ENCODE results near the gene ZC3H4.

ZC3H4 gene

GRCh38 chr19:47035127-47036096 is 78.2 kb downstream of the ZC3H4 start:
- Histone ChIP-seq H3K23ac (ENCODE audit: low read length) (no peak overlapping the region), H2AK5ac (ENCODE audit: low read length) (no peak overlapping the region), H3K18ac (ENCODE audit: low read length) (no peak overlapping the region), H2BK5ac (ENCODE audit: low read depth, low read length, poor library complexity) (no peak overlapping the region), H4K91ac (ENCODE audit: low read depth, low read length) (no peak overlapping the region), H3K27me3 (ENCODE audit: insufficient read depth, low read length) (no peaks in the 10 kb centered on the region), H4K12ac (ENCODE audit: low read depth, low read length) (no peak overlapping the region), H3K14ac (ENCODE audit: low read length) (no peak overlapping the region), H3K9me3 (ENCODE audit: insufficient read depth, low read depth, low read length) (no peaks in the 10 kb centered on the region), H3K4ac (ENCODE audit: low read depth, low read length) (no peak overlapping the region), H3K79me1 (ENCODE audit: low read length) (no peaks in the 10 kb centered on the region), H3K36me3 (ENCODE audit: control insufficient read depth in 1 of 2, insufficient read depth in 2 of 2, low read length in 2 of 2) (no peaks in the 10 kb centered on the region), H2BK12ac (ENCODE audit: low read length) (no peak overlapping the region), H3K4me3 (ENCODE audit: low read depth, low read length) (no peak overlapping the region), H3K4me1 (ENCODE audit: control insufficient read depth in 1 of 2, insufficient read depth in 2 of 2, low read length in 2 of 2) (peaks cover 0 to 2% of the 10 kb centered on the region in 2 experiments), H2AFZ (ENCODE audit: insufficient read depth, low read length, poor library complexity) (no peak overlapping the region), H3K9ac (ENCODE audit: low read length) (no peak overlapping the region), H3K79me2 (ENCODE audit: control insufficient read depth, insufficient read depth, low read length, poor library complexity) (no peaks in the 10 kb centered on the region), H3K4me2 (ENCODE audit: low read length) (peak overlapping the region; percentile 67), H4K8ac (ENCODE audit: low read depth, low read length) (no peak overlapping the region), H3K27ac (ENCODE audit: low read depth, low read length) (no peak overlapping the region), H2BK120ac (ENCODE audit: insufficient read depth, low read length, poor library complexity) (no peak overlapping the region)
- peak; percentile 85 to 94 for DNase-seq
- no CpG with 5 or more reads among the region's 35 CpGs for WGBS (ENCODE audit: extremely low coverage, insufficient coverage, insufficient read length)

DNA sequence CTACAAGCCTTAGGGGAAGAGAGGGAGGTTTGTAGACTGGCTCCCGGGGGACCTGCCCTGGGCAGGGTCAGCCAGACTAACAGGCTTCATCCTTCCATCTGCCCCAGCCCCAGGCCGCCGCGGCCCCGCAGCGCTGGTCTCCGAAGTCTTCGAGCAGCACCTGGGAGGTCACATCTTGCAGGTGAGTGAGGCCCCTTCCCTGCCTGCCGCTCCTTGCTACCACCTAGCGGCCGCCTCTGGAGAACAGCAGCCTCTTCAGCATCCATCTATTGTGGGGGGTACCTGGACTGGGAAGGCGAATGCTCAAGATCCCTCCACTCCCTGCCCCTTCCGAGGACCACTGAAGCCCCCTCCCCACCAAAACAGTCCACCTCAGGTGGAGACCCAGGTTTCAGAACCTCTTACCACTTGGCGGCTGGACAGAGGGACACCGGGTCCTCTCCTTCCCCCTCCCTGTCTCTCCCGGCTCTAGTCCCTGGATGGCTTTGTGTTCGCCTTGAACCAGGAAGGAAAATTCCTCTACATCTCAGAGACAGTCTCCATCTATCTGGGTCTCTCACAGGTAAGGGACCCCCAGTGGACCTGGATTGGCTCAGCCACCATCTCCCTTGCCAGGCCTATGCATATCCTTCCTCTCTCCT is 81.3 kb downstream of the ZC3H4 start:
- no peak overlapping the region for H3K27ac ChIP-seq (ENCODE audit: low read depth, low read length)
- no peak overlapping the region for H3K9ac ChIP-seq (ENCODE audit: low read length)
- no peak overlapping the region for H2BK12ac ChIP-seq (ENCODE audit: low read length)
- H2BK5ac ChIP-seq (ENCODE audit: low read depth, low read length, poor library complexity): no peak overlapping the region
- H3K4ac ChIP-seq (ENCODE audit: low read depth, low read length): no peak overlapping the region
- no CpG with 5 or more reads among the region's 17 CpGs for WGBS (ENCODE audit: extremely low coverage, insufficient coverage, insufficient read length)
- no peak overlapping the region for H3K23ac ChIP-seq (ENCODE audit: low read length)
- DNase-seq: peak; percentile 42 to 70
- no peak overlapping the region for H3K14ac ChIP-seq (ENCODE audit: low read length)
- no peak overlapping the region for H4K8ac ChIP-seq (ENCODE audit: low read depth, low read length)
- H4K91ac ChIP-seq (ENCODE audit: low read depth, low read length): no peak overlapping the region
- no peak overlapping the region for H3K4me2 ChIP-seq (ENCODE audit: low read length)
- H4K12ac ChIP-seq (ENCODE audit: low read depth, low read length): no peak overlapping the region
- H3K18ac ChIP-seq (ENCODE audit: low read length): no peak overlapping the region
- peaks cover 0 to 2% of the 10 kb centered on the region in 2 experiments for H3K4me1 ChIP-seq (ENCODE audit: control insufficient read depth in 1 of 2, insufficient read depth in 2 of 2, low read length in 2 of 2)
- H2AFZ ChIP-seq (ENCODE audit: insufficient read depth, low read length, poor library complexity): no peak overlapping the region
- H3K36me3 ChIP-seq (ENCODE audit: control insufficient read depth in 1 of 2, insufficient read depth in 2 of 2, low read length in 2 of 2): no peaks in the 10 kb centered on the region
- H3K79me1 ChIP-seq (ENCODE audit: low read length): no peaks in the 10 kb centered on the region
- H3K9me3 ChIP-seq (ENCODE audit: insufficient read depth, low read depth, low read length): no peaks in the 10 kb centered on the region
- H3K79me2 ChIP-seq (ENCODE audit: control insufficient read depth, insufficient read depth, low read length, poor library complexity): no peaks in the 10 kb centered on the region
- no peak overlapping the region for H2BK120ac ChIP-seq (ENCODE audit: insufficient read depth, low read length, poor library complexity)
- H2AK5ac ChIP-seq (ENCODE audit: low read length): no peak overlapping the region
- H3K4me3 ChIP-seq (ENCODE audit: low read depth, low read length): no peak overlapping the region
- H3K27me3 ChIP-seq (ENCODE audit: insufficient read depth, low read length): no peaks in the 10 kb centered on the region

- H3K27ac ChIP-seq (ENCODE audit: low read depth, low read length): no peak overlapping the region
- WGBS (ENCODE audit: extremely low coverage, insufficient coverage, insufficient read length): no CpG with 5 or more reads among the region's 14 CpGs
Measured at GRCh38 chr19:47028195-47028601, 85.4 kb downstream of the ZC3H4 start.

GRCh38 chr19:47027586-47028088 is 85.9 kb downstream of the ZC3H4 start:
- peaks cover 3% of the 10 kb centered on the region for H3K9me3 ChIP-seq (ENCODE audit: insufficient read depth, low read depth, low read length)
- no peaks in the 10 kb centered on the region for H3K79me2 ChIP-seq (ENCODE audit: control insufficient read depth, insufficient read depth, low read length, poor library complexity)
- no peak overlapping the region for H4K8ac ChIP-seq (ENCODE audit: low read depth, low read length)
- no peak overlapping the region for H2BK12ac ChIP-seq (ENCODE audit: low read length)
- no peak overlapping the region for H2AK5ac ChIP-seq (ENCODE audit: low read length)
- no peak for DNase-seq
- no peak overlapping the region for H3K9ac ChIP-seq (ENCODE audit: low read length)
- no peak overlapping the region for H4K12ac ChIP-seq (ENCODE audit: low read depth, low read length)
- no peak overlapping the region for H2AFZ ChIP-seq (ENCODE audit: insufficient read depth, low read length, poor library complexity)
- H4K91ac ChIP-seq (ENCODE audit: low read depth, low read length): no peak overlapping the region
- H3K27ac ChIP-seq (ENCODE audit: low read depth, low read length): no peak overlapping the region
- no peaks in the 10 kb centered on the region for H3K36me3 ChIP-seq (ENCODE audit: control insufficient read depth in 1 of 2, insufficient read depth in 2 of 2, low read length in 2 of 2)
- no peak overlapping the region for H2BK5ac ChIP-seq (ENCODE audit: low read depth, low read length, poor library complexity)
- no peak overlapping the region for H3K23ac ChIP-seq (ENCODE audit: low read length)
- H3K4me1 ChIP-seq (ENCODE audit: control insufficient read depth in 1 of 2, insufficient read depth in 2 of 2, low read length in 2 of 2): no peaks in the 10 kb centered on the region
- H2BK120ac ChIP-seq (ENCODE audit: insufficient read depth, low read length, poor library complexity): no peak overlapping the region
- H3K18ac ChIP-seq (ENCODE audit: low read length): no peak overlapping the region
- WGBS (ENCODE audit: extremely low coverage, insufficient coverage, insufficient read length): no CpG with 5 or more reads among the region's 12 CpGs
- no peak overlapping the region for H3K4me3 ChIP-seq (ENCODE audit: low read depth, low read length)
- no peak overlapping the region for H3K4ac ChIP-seq (ENCODE audit: low read depth, low read length)
- H3K14ac ChIP-seq (ENCODE audit: low read length): no peak overlapping the region
- H3K79me1 ChIP-seq (ENCODE audit: low read length): no peaks in the 10 kb centered on the region
- no peak overlapping the region for H3K4me2 ChIP-seq (ENCODE audit: low read length)
- peaks cover 10% of the 10 kb centered on the region for H3K27me3 ChIP-seq (ENCODE audit: insufficient read depth, low read length)

More at GRCh38 chr19:47028195-47028601, 85.4 kb downstream of the ZC3H4 start:
- no peak overlapping the region for H2AK5ac ChIP-seq (ENCODE audit: low read length)
- no peak overlapping the region for H3K4me3 ChIP-seq (ENCODE audit: low read depth, low read length)
- no peak for DNase-seq
- no peak overlapping the region for H3K4me2 ChIP-seq (ENCODE audit: low read length)
- no peak overlapping the region for H3K23ac ChIP-seq (ENCODE audit: low read length)
- no peaks in the 10 kb centered on the region for H3K4me1 ChIP-seq (ENCODE audit: control insufficient read depth in 1 of 2, insufficient read depth in 2 of 2, low read length in 2 of 2)
- H3K18ac ChIP-seq (ENCODE audit: low read length): no peak overlapping the region
- H2BK5ac ChIP-seq (ENCODE audit: low read depth, low read length, poor library complexity): no peak overlapping the region
- H3K79me1 ChIP-seq (ENCODE audit: low read length): no peaks in the 10 kb centered on the region
- H3K9ac ChIP-seq (ENCODE audit: low read length): no peak overlapping the region
- no peaks in the 10 kb centered on the region for H3K79me2 ChIP-seq (ENCODE audit: control insufficient read depth, insufficient read depth, low read length, poor library complexity)
- no peak overlapping the region for H2AFZ ChIP-seq (ENCODE audit: insufficient read depth, low read length, poor library complexity)
- H4K12ac ChIP-seq (ENCODE audit: low read depth, low read length): no peak overlapping the region
- no peak overlapping the region for H2BK120ac ChIP-seq (ENCODE audit: insufficient read depth, low read length, poor library complexity)
- H4K8ac ChIP-seq (ENCODE audit: low read depth, low read length): no peak overlapping the region
- H3K9me3 ChIP-seq (ENCODE audit: insufficient read depth, low read depth, low read length): peaks cover 3% of the 10 kb centered on the region
- H3K14ac ChIP-seq (ENCODE audit: low read length): no peak overlapping the region
- no peak overlapping the region for H4K91ac ChIP-seq (ENCODE audit: low read depth, low read length)
- peaks cover 4% of the 10 kb centered on the region for H3K27me3 ChIP-seq (ENCODE audit: insufficient read depth, low read length)
- H2BK12ac ChIP-seq (ENCODE audit: low read length): no peak overlapping the region
- no peaks in the 10 kb centered on the region for H3K36me3 ChIP-seq (ENCODE audit: control insufficient read depth in 1 of 2, insufficient read depth in 2 of 2, low read length in 2 of 2)
- H3K4ac ChIP-seq (ENCODE audit: low read depth, low read length): no peak overlapping the region

All from trophoblast cell (in vitro differentiated cells and primary cell).